Measurements from ENCODE around the gene ALKBH6.

The ALKBH6 gene

DNA sequence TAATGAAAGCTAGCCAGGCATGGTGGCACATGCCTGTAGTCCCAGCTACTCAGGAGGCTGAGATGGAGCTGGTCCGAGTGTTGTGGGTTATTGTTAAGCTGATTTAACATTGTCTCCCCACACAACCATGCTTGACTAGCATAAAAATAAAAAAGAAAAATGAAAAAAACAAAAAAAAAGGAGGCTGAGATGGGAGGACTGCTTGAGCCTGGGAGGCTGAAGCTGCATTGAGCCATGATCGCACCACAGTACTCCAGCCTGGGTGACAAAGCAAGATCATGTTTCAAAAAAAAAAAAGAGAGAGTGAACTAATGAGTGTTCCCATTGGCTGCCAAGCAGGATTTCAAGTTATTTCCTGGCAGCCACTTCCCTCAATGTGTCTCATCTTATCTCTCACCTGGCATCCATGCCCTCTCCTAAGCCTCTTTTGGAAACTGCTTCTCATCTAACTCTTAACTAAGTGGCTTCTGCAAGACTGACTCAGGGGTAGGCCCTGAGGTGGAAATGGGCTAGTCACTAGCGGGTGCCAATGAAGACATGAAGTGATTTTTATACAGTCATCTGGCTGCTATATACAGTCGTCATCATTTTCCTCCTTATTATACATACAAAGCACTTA lies 35.2 kb upstream of the ALKBH6 start:
- TF ChIP-seq RAD21 (IDR thresholded peaks at IDR 0.05; ENCODE audit: low read depth), result no peak
- TF ChIP-seq FOXM1 (IDR thresholded peaks at IDR 0.05; ENCODE audit: borderline replicate concordance, low read depth), result no peak
- TF ChIP-seq YY1 (IDR thresholded peaks at IDR 0.05; ENCODE audit: low read depth), result no peak
- no peak for TF ChIP-seq TCF12 (IDR thresholded peaks at IDR 0.05; ENCODE audit: low read depth)
- no peak for TF ChIP-seq ZBTB7A (IDR thresholded peaks at IDR 0.05; ENCODE audit: low read depth)
- no peak for TF ChIP-seq NFIC (IDR thresholded peaks at IDR 0.05)
- TF ChIP-seq, protein P1, sequence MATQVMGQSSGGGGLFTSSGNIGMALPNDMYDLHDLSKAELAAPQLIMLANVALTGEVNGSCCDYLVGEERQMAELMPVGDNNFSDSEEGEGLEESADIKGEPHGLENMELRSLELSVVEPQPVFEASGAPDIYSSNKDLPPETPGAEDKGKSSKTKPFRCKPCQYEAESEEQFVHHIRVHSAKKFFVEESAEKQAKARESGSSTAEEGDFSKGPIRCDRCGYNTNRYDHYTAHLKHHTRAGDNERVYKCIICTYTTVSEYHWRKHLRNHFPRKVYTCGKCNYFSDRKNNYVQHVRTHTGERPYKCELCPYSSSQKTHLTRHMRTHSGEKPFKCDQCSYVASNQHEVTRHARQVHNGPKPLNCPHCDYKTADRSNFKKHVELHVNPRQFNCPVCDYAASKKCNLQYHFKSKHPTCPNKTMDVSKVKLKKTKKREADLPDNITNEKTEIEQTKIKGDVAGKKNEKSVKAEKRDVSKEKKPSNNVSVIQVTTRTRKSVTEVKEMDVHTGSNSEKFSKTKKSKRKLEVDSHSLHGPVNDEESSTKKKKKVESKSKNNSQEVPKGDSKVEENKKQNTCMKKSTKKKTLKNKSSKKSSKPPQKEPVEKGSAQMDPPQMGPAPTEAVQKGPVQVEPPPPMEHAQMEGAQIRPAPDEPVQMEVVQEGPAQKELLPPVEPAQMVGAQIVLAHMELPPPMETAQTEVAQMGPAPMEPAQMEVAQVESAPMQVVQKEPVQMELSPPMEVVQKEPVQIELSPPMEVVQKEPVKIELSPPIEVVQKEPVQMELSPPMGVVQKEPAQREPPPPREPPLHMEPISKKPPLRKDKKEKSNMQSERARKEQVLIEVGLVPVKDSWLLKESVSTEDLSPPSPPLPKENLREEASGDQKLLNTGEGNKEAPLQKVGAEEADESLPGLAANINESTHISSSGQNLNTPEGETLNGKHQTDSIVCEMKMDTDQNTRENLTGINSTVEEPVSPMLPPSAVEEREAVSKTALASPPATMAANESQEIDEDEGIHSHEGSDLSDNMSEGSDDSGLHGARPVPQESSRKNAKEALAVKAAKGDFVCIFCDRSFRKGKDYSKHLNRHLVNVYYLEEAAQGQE (IDR thresholded peaks at IDR 0.05; ENCODE audit: low read depth), result no peak
- TF ChIP-seq, protein P2, sequence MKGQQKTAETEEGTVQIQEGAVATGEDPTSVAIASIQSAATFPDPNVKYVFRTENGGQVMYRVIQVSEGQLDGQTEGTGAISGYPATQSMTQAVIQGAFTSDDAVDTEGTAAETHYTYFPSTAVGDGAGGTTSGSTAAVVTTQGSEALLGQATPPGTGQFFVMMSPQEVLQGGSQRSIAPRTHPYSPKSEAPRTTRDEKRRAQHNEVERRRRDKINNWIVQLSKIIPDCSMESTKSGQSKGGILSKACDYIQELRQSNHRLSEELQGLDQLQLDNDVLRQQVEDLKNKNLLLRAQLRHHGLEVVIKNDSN (IDR thresholded peaks at IDR 0.05), result no peak
- no peak for TF ChIP-seq CREB1 (IDR thresholded peaks at IDR 0.05; ENCODE audit: low read depth)
- no peak for TF ChIP-seq EP300 (IDR thresholded peaks at IDR 0.05; ENCODE audit: borderline replicate concordance)
- TF ChIP-seq EGR1 (IDR thresholded peaks at IDR 0.05), result no peak
- TF ChIP-seq, protein P3, sequence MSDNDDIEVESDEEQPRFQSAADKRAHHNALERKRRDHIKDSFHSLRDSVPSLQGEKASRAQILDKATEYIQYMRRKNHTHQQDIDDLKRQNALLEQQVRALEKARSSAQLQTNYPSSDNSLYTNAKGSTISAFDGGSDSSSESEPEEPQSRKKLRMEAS (IDR thresholded peaks at IDR 0.05), result no peak
- TF ChIP-seq TAF1 (IDR thresholded peaks at IDR 0.05; ENCODE audit: low read depth), result no peak
- TF ChIP-seq CEBPB (IDR thresholded peaks at IDR 0.05), result no peak
- no peak for TF ChIP-seq TEAD4 (IDR thresholded peaks at IDR 0.05)

DNA sequence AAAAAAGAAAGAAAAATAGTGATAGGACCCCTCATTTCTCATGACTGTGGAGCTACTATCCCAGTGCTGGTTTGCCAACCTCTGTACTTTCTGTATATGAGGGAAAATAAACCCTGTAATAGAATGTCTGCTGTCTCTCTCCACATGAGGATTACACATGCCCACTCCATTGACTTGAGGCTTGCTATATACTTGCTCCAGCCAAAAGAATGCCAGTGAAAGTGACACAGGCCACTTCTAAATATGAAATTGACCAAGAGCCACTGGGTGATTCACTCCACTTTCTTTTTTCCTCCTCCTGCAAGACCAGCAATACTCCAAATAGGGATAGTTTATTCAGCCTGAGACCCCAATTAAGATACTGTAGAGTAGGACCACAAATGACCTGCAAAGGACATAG lies 33.8 kb upstream of the ALKBH6 start:
- TF ChIP-seq NFIC (IDR thresholded peaks at IDR 0.05) (no peak), CEBPB (IDR thresholded peaks at IDR 0.05) (no peak), TEAD4 (IDR thresholded peaks at IDR 0.05) (no peak), FOXM1 (IDR thresholded peaks at IDR 0.05; ENCODE audit: borderline replicate concordance, low read depth) (no peak), ZBTB7A (IDR thresholded peaks at IDR 0.05; ENCODE audit: low read depth) (no peak), TAF1 (IDR thresholded peaks at IDR 0.05; ENCODE audit: low read depth) (no peak), CREB1 (IDR thresholded peaks at IDR 0.05; ENCODE audit: low read depth) (no peak), RAD21 (IDR thresholded peaks at IDR 0.05; ENCODE audit: low read depth) (no peak), EGR1 (IDR thresholded peaks at IDR 0.05) (no peak), YY1 (IDR thresholded peaks at IDR 0.05; ENCODE audit: low read depth) (no peak), TCF12 (IDR thresholded peaks at IDR 0.05; ENCODE audit: low read depth) (no peak), EP300 (IDR thresholded peaks at IDR 0.05; ENCODE audit: borderline replicate concordance) (no peak)
- TF ChIP-seq, protein P3 (IDR thresholded peaks at IDR 0.05), result no peak
- TF ChIP-seq, protein P1 (IDR thresholded peaks at IDR 0.05; ENCODE audit: low read depth), result no peak
- TF ChIP-seq, protein P2 (IDR thresholded peaks at IDR 0.05), result no peak

- TF ChIP-seq, protein P2 (IDR thresholded peaks at IDR 0.05), result peak; percentile 26; the same call in 1 of the 2 replicates
- TF ChIP-seq TEAD4 (IDR thresholded peaks at IDR 0.05), result no peak
These were observed 32.5 kb upstream of the ALKBH6 start for GRCh38 chr19:36046443-36047050.

DNA sequence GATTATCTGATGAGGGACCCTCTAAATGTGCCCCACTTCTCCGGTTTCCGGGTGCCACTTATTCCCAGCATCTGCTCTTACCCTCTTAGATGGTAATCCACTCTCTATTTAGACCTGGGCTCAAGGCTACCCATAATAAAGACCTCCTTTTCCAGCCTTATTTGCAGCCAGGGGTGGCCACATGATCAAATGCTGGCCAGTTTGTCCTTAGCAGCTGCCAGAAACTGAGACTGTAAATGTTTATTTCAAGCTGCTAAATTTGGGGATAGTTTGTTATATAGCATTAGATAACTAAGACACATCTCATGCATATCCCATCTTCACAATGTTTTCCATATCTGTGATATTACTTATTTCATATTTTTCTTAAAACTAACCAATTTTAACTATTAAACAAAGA lies 29.9 kb upstream of the ALKBH6 start:
- TF ChIP-seq, protein P1 (IDR thresholded peaks at IDR 0.05; ENCODE audit: low read depth), result no peak
- TF ChIP-seq EGR1 (IDR thresholded peaks at IDR 0.05) (no peak), ZBTB7A (IDR thresholded peaks at IDR 0.05; ENCODE audit: low read depth) (no peak), TAF1 (IDR thresholded peaks at IDR 0.05; ENCODE audit: low read depth) (no peak), TEAD4 (IDR thresholded peaks at IDR 0.05) (no peak), CEBPB (IDR thresholded peaks at IDR 0.05) (no peak), TCF12 (IDR thresholded peaks at IDR 0.05; ENCODE audit: low read depth) (no peak), YY1 (IDR thresholded peaks at IDR 0.05; ENCODE audit: low read depth) (no peak), FOXM1 (IDR thresholded peaks at IDR 0.05; ENCODE audit: borderline replicate concordance, low read depth) (no peak), CREB1 (IDR thresholded peaks at IDR 0.05; ENCODE audit: low read depth) (no peak), NFIC (IDR thresholded peaks at IDR 0.05) (no peak), EP300 (IDR thresholded peaks at IDR 0.05; ENCODE audit: borderline replicate concordance) (no peak)
- TF ChIP-seq, protein P3 (IDR thresholded peaks at IDR 0.05), result no peak
- TF ChIP-seq, protein P2 (IDR thresholded peaks at IDR 0.05), result no peak
